Lower lobe of right lung (tissue), 2 donors: ENCODE data around the gene LHCGR. TPM values are rescaled to one million over a fixed set of nuclear protein-coding genes. Genes with fewer than 3 reads are reported as not detected.
"Not testable (repeated sequence)": the region's sequence is repeated elsewhere in the genome, so short reads cannot be mapped to it uniquely, and the experiment has no call there.

Experiments
- ATAC-seq, 2 donors: fragments of 200-7000 bp; cut with Tn5 transposase; one replicate each; pipeline ENCODE4 v1.9.1; 2020 to 2022; ENCODE audit warnings: mild to moderate bottlenecking in 2 of 2, moderate library complexity in 2 of 2
- DNase-seq: peaks from one replicate; pipeline ENCODE4 v3.0.0-alpha.2; 2020
- H3K27ac ChIP-seq: fragments of 200-600 bp; one replicate; pipeline ENCODE4 v1.8.0; 2022
- H3K27me3 ChIP-seq: fragments of 200-600 bp; one replicate; pipeline ENCODE4 v1.8.0; 2022; ENCODE audit warnings: low read depth
- H3K36me3 ChIP-seq: fragments of 200-600 bp; one replicate; pipeline ENCODE4 v1.8.0; 2022; ENCODE audit warnings: mild to moderate bottlenecking
- H3K4me1 ChIP-seq: fragments of 200-600 bp; one replicate; pipeline ENCODE4 v1.8.0; 2022
- H3K4me3 ChIP-seq: fragments of 200-600 bp; one replicate; pipeline ENCODE4 v1.8.0; 2022; ENCODE audit warnings: mild to moderate bottlenecking
- H3K9me3 ChIP-seq: fragments of 200-600 bp; one replicate; pipeline ENCODE4 v1.8.0; 2022
- intact Hi-C: fragments of 100-400 bp; cut with DNase I; formaldehyde crosslinking; loops from one replicate; pipeline ENCODE4 v1.11.0; 2022
- total RNA-seq: library from RNA; stranded (reverse); fragmentation: NEBNext Ultra II Directional; extraction: Animal tissue kit (Norgen Biotek cat#: 25700); gene quantifications from one replicate; pipeline ENCODE4 v1.2.1, GENCODE V29; 2021
- TF ChIP-seq, protein P1 (sequence below): fragments of 200-600 bp; IDR thresholded peaks from one replicate; pipeline ENCODE4 v1.8.0; 2022; ENCODE audit warnings: antibody characterized with exemption, mild to moderate bottlenecking
- donor health status: DM: no; HTN: yes; CAD: no; lungs with severe emphysema.

Gene LHCGR
- total RNA-seq, 1 donor from 2014 or later: 0.30 TPM

DNA sequence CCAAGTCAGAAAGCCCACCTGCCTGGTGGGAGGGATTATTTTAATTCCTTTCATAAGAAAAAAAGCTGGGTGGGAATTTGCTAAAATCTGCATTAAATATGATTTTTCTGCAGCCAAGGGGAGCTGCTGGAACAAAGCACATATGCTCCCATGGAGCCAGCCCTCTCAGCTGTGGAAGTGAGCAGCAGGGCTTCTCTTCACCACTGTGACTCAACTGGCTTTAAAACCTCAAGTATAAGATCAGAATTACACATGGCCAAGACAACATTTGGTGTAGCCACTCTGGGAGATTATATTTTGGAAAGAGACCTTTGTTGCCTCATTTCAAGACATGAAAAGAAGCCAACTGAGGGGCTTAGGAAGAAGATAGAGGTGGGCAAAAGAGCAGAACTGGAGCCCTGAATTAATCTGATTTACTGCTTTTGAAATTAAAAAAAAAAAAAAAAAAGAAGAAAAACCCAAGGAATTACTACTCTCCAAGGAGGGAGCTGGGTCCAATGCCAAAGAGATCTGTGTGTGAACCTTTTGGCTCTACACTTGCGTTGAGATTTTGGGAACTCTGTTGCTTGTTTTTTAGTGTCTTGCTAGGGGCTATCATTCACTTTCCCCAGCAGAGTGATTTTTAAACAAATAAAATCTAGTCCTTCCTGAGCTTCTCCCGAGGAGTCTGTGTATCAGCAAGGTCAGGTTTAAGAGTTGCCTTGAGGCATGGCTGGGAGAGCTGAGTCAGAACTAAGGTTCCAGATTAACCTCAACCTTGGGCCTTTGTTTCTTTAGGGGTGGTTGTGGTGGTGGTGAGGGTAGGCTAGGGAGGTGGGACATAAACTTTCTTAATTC is 6.0 kb downstream of the LHCGR start:
- H3K4me1 ChIP-seq: no peaks in the 10 kb centered on the region
- peaks cover 5% of the 10 kb centered on the region for H3K27me3 ChIP-seq
- H3K27ac ChIP-seq: no peak overlapping the region
- H3K36me3 ChIP-seq: no peaks in the 10 kb centered on the region
- H3K4me3 ChIP-seq: no peak overlapping the region
- TF ChIP-seq, protein P1, sequence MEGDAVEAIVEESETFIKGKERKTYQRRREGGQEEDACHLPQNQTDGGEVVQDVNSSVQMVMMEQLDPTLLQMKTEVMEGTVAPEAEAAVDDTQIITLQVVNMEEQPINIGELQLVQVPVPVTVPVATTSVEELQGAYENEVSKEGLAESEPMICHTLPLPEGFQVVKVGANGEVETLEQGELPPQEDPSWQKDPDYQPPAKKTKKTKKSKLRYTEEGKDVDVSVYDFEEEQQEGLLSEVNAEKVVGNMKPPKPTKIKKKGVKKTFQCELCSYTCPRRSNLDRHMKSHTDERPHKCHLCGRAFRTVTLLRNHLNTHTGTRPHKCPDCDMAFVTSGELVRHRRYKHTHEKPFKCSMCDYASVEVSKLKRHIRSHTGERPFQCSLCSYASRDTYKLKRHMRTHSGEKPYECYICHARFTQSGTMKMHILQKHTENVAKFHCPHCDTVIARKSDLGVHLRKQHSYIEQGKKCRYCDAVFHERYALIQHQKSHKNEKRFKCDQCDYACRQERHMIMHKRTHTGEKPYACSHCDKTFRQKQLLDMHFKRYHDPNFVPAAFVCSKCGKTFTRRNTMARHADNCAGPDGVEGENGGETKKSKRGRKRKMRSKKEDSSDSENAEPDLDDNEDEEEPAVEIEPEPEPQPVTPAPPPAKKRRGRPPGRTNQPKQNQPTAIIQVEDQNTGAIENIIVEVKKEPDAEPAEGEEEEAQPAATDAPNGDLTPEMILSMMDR: no peak
- intact Hi-C loops: no loop called here
- ATAC-seq (no peak), DNase-seq (no peak)
- H3K9me3 ChIP-seq: no peaks in the 10 kb centered on the region

- Histone ChIP-seq H3K4me1 (no peaks in the 10 kb centered on the region), H3K27ac (no peak overlapping the region), H3K9me3 (no peaks in the 10 kb centered on the region), H3K27me3 (no peaks in the 10 kb centered on the region), H3K36me3 (no peaks in the 10 kb centered on the region), H3K4me3 (no peak overlapping the region)
- intact Hi-C loops: no loop called here
- DNase-seq (no peak), ATAC-seq (no peak)
- TF ChIP-seq, protein P1: no peak
Measured at GRCh38 chr2:48747319-48747718, 8.2 kb downstream of the LHCGR start.

- H3K4me3 ChIP-seq, H3K4me1 ChIP-seq, H3K27me3 ChIP-seq, H3K27ac ChIP-seq, ATAC-seq, DNase-seq, H3K9me3 ChIP-seq, intact Hi-C loops, H3K36me3 ChIP-seq: not testable (repeated sequence)
Measured at GRCh38 chr2:48739236-48739635, 16.3 kb downstream of the LHCGR start.

GRCh38 chr2:48738806-48739205 is 16.7 kb downstream of the LHCGR start:
- TF ChIP-seq, protein P1: no peak
- ATAC-seq (no peak), DNase-seq (no peak)
- Histone ChIP-seq H3K9me3 (no peaks in the 10 kb centered on the region), H3K4me3 (no peak overlapping the region), H3K27ac (no peak overlapping the region), H3K27me3 (no peaks in the 10 kb centered on the region), H3K4me1 (no peaks in the 10 kb centered on the region), H3K36me3 (no peaks in the 10 kb centered on the region)
- intact Hi-C loops: no loop called here

DNA sequence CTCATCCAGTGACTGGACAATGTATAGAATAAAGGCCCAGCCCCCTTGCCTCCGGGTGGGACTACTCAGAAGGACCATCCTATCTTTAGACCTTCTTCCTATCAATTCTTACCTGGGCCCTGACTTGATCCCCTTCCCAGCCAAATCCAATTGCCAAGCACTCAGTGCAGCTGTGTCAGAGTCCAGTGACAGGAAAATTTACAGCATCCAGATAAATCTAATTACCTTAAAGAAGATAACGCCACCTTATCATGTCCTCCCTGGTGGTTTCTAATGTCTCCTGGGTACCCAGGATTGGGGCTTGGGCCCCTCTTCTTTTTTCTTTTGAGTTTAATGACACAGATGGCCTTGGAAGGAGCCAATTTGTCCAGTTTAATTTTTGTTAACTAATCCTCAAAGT is 19.3 kb downstream of the LHCGR start:
- H3K27ac ChIP-seq: no peak overlapping the region
- ATAC-seq (no peak), DNase-seq (no peak)
- no peaks in the 10 kb centered on the region for H3K9me3 ChIP-seq
- TF ChIP-seq, protein P1: no peak
- H3K27me3 ChIP-seq: no peaks in the 10 kb centered on the region
- H3K36me3 ChIP-seq: no peaks in the 10 kb centered on the region
- peaks cover 4% of the 10 kb centered on the region for H3K4me1 ChIP-seq
- no peak overlapping the region for H3K4me3 ChIP-seq
- intact Hi-C loops: no loop called here

- ATAC-seq: no peak
- Histone ChIP-seq H3K4me3 (no peak overlapping the region), H3K27me3 (no peaks in the 10 kb centered on the region), H3K36me3 (no peaks in the 10 kb centered on the region), H3K27ac (no peak overlapping the region), H3K4me1 (peaks cover 4% of the 10 kb centered on the region), H3K9me3 (no peaks in the 10 kb centered on the region)
- TF ChIP-seq, protein P1: no peak
- intact Hi-C loops: no loop called here
- no peak for DNase-seq
Measured at GRCh38 chr2:48734576-48735303, 20.8 kb downstream of the LHCGR start.
